HEK293 (cell line): ENCODE data around the gene PLOD3.

Experiments used
- CTCF ChIA-PET: fragments of 350-600 bp; formaldehyde crosslinking; extraction: SDS; loops from one replicate; lab custom pipeline; 2021; ENCODE audit warnings: antibody characterized with exemption; lab: Yijun Ruan, JAX
- POLR2A ChIA-PET: fragments of 300-600 bp; formaldehyde crosslinking; extraction: SDS; loops from one replicate; lab custom pipeline; 2020; ENCODE audit warnings: antibody characterized with exemption, inconsistent platforms; lab: Yijun Ruan, JAX
- H3K27ac ChIP-seq: fragments of 200-500 bp; sonication (Bioruptor generic); 2 replicates; pipeline ENCODE4 v1.5.1; 2014; ENCODE audit warnings: low read depth, low read length, control low read depth, inconsistent platforms; ENCODE audit errors: extremely low read depth
- H3K36me3 ChIP-seq, 2 experiments: fragments of 200-500 bp in 1 of 2; sonication (Bioruptor generic) in 1 of 2; 1 replicate in 1 of 2; 2 replicates in 1 of 2; pipeline ENCODE4 v1.5.1; 2014 to 2017; ENCODE audit warnings: inconsistent platforms in 2 of 2, low read length in 2 of 2; ENCODE audit not compliant: control insufficient read depth in 2 of 2, insufficient read depth in 1 of 2
- H3K4me1 ChIP-seq: fragments of 200-500 bp; sonication (Bioruptor generic); 2 replicates; pipeline ENCODE4 v1.5.1; 2014; ENCODE audit warnings: mild to moderate bottlenecking, low read length, inconsistent platforms; ENCODE audit not compliant: control insufficient read depth, insufficient read depth
- H3K4me3 ChIP-seq: 2 replicates; pipeline ENCODE4 v1.5.1; 2011; ENCODE audit warnings: low read depth, mild to moderate bottlenecking, control low read depth, low read length, moderate library complexity
- H3K9me3 ChIP-seq: fragments of 200-500 bp; sonication (Bioruptor generic); 2 replicates; pipeline ENCODE4 v1.5.1; 2014; ENCODE audit warnings: low read depth, low read length, inconsistent platforms; ENCODE audit not compliant: control insufficient read depth, insufficient read depth
- EGR2 ChIP-seq: fragments of 450-650 bp; formaldehyde crosslinking; IDR thresholded peaks from 2 replicates; pipeline ENCODE4 v1.5.1; 2016; ENCODE audit warnings: low read depth, missing biosample characterization, missing genetic modification characterization
- HIC1 ChIP-seq: fragments of 450-650 bp; formaldehyde crosslinking; IDR thresholded peaks from 2 replicates; pipeline ENCODE4 v1.5.1; 2016; ENCODE audit warnings: missing biosample characterization, missing genetic modification characterization
- INSM2 ChIP-seq: fragments of 450-650 bp; formaldehyde crosslinking; IDR thresholded peaks from 2 replicates; pipeline ENCODE4 v1.5.1; 2016; ENCODE audit warnings: missing biosample characterization, missing genetic modification characterization
- PRDM10 ChIP-seq: fragments of 450-650 bp; formaldehyde crosslinking; IDR thresholded peaks from 2 replicates; pipeline ENCODE4 v1.5.1; 2016; ENCODE audit warnings: missing biosample characterization, missing genetic modification characterization
- RBAK ChIP-seq: fragments of 450-650 bp; formaldehyde crosslinking; IDR thresholded peaks from 2 replicates; pipeline ENCODE4 v1.5.1; 2016; ENCODE audit warnings: missing biosample characterization, missing genetic modification characterization
- SALL2 ChIP-seq: fragments of 450-650 bp; formaldehyde crosslinking; IDR thresholded peaks from 2 replicates; pipeline ENCODE4 v1.5.0; 2017; ENCODE audit warnings: missing biosample characterization, mild to moderate bottlenecking, missing genetic modification characterization, borderline replicate concordance
- SP7 ChIP-seq: fragments of 450-650 bp; formaldehyde crosslinking; IDR thresholded peaks from 2 replicates; pipeline ENCODE4 v1.5.1; 2016; ENCODE audit warnings: missing biosample characterization, missing genetic modification characterization
- ZBTB44 ChIP-seq: fragments of 450-650 bp; IDR thresholded peaks from 2 replicates; pipeline ENCODE4 v1.5.1; 2018; ENCODE audit warnings: missing biosample characterization, mild to moderate bottlenecking, missing genetic modification characterization
- ZBTB48 ChIP-seq: fragments of 450-650 bp; formaldehyde crosslinking; IDR thresholded peaks from 2 replicates; pipeline ENCODE4 v1.5.1; 2016; ENCODE audit warnings: missing biosample characterization, missing genetic modification characterization
- ZEB2 ChIP-seq: fragments of 450-650 bp; formaldehyde crosslinking; IDR thresholded peaks from 2 replicates; pipeline ENCODE4 v1.5.1; 2016; ENCODE audit warnings: missing biosample characterization, missing genetic modification characterization
- ZFHX2 ChIP-seq: fragments of 450-650 bp; formaldehyde crosslinking; conservative IDR thresholded peaks from 2 replicates; pipeline ENCODE4 v1.5.1; 2016; ENCODE audit warnings: missing biosample characterization, missing genetic modification characterization
- ZNF10 ChIP-seq: fragments of 450-650 bp; formaldehyde crosslinking; IDR thresholded peaks from 2 replicates; pipeline ENCODE4 v1.5.1; 2017; ENCODE audit warnings: missing biosample characterization, missing genetic modification characterization
- ZNF157 ChIP-seq: fragments of 450-650 bp; formaldehyde crosslinking; IDR thresholded peaks from 2 replicates; pipeline ENCODE4 v1.5.1; 2016; ENCODE audit warnings: missing biosample characterization, missing genetic modification characterization
- ZNF398 ChIP-seq: fragments of 450-650 bp; formaldehyde crosslinking; IDR thresholded peaks from 2 replicates; pipeline ENCODE4 v1.5.1; 2017; ENCODE audit warnings: missing biosample characterization, missing genetic modification characterization
- ZNF473 ChIP-seq: fragments of 450-650 bp; formaldehyde crosslinking; IDR thresholded peaks from 2 replicates; pipeline ENCODE4 v1.5.1; 2017; ENCODE audit warnings: missing biosample characterization, missing genetic modification characterization
- ZNF530 ChIP-seq: fragments of 450-650 bp; formaldehyde crosslinking; IDR thresholded peaks from 2 replicates; pipeline ENCODE4 v1.5.1; 2016; ENCODE audit warnings: low read depth, missing biosample characterization, missing genetic modification characterization
- ZNF600 ChIP-seq: fragments of 450-650 bp; formaldehyde crosslinking; IDR thresholded peaks from 2 replicates; pipeline ENCODE4 v1.5.1; 2016; ENCODE audit warnings: missing biosample characterization, missing genetic modification characterization
- ZNF629 ChIP-seq: fragments of 450-650 bp; formaldehyde crosslinking; IDR thresholded peaks from 2 replicates; pipeline ENCODE4 v1.5.1; 2017; ENCODE audit warnings: missing biosample characterization, missing genetic modification characterization
- ZNF660 ChIP-seq: fragments of 450-650 bp; IDR thresholded peaks from 2 replicates; pipeline ENCODE4 v1.5.1; 2018; ENCODE audit warnings: missing biosample characterization, mild to moderate bottlenecking, missing genetic modification characterization
- ZNF747 ChIP-seq: fragments of 450-650 bp; formaldehyde crosslinking; IDR thresholded peaks from 2 replicates; pipeline ENCODE4 v1.5.1; 2016; ENCODE audit warnings: missing biosample characterization, missing genetic modification characterization
- ZNF776 ChIP-seq: fragments of 450-650 bp; formaldehyde crosslinking; IDR thresholded peaks from 2 replicates; pipeline ENCODE4 v1.5.0; 2017; ENCODE audit warnings: missing biosample characterization, missing genetic modification characterization, borderline replicate concordance
- ZNF792 ChIP-seq: fragments of 450-650 bp; formaldehyde crosslinking; IDR thresholded peaks from 2 replicates; pipeline ENCODE4 v1.5.1; 2016; ENCODE audit warnings: missing biosample characterization, missing genetic modification characterization
- ZSCAN4 ChIP-seq: fragments of 450-650 bp; formaldehyde crosslinking; IDR thresholded peaks from 2 replicates; pipeline ENCODE4 v1.5.1; 2017; ENCODE audit warnings: missing biosample characterization, missing genetic modification characterization

Gene PLOD3

GRCh38 chr7:101159696-101160674 lies 57.4 kb downstream of the PLOD3 start:
- Histone ChIP-seq H3K4me1 (peaks cover 13% of the 10 kb centered on the region), H3K9me3 (no peaks in the 10 kb centered on the region), H3K27ac (no peak overlapping the region), H3K36me3 (peaks cover 3 to 17% of the 10 kb centered on the region in 2 experiments; a peak in 2 of 3 replicates), H3K4me3 (no peak overlapping the region)
- ChIA-PET CTCF (interaction anchor here (8.6 kb wide), 1 partner anchor 16 kb away, joined by 84 read pairs; no protein-coding TSS in a partner anchor), POLR2A (interaction anchor here (0.6 kb wide), 3 partner anchors 22 to 270 kb away, joined by 3 to 4 read pairs (median 3); no protein-coding TSS in a partner anchor)
- TF ChIP-seq SALL2 (tag by site-specific recombination) (0 out of 2 replicates have a peak, but pooled peaks have one; percentile 30), ZEB2 (tag by site-specific recombination) (no peak), HIC1 (tag by site-specific recombination) (peak; percentile 29; the same call in 1 of the 2 replicates), ZBTB48 (tag by site-specific recombination) (peak; percentile 70), RBAK (tag by site-specific recombination) (peak; percentile 43; the same call in 1 of the 2 replicates), ZNF629 (tag by site-specific recombination) (peak; percentile 14; the same call in 1 of the 2 replicates), ZNF157 (tag by site-specific recombination) (0 out of 2 replicates have a peak, but pooled peaks have one; percentile 12), PRDM10 (tag by site-specific recombination) (peak; percentile 75), ZNF398 (tag by site-specific recombination) (peak; percentile 95), ZNF660 (tag by site-specific recombination) (no peak), ZNF530 (tag by site-specific recombination) (no peak), SP7 (tag by site-specific recombination) (peak; percentile 45; the same call in 1 of the 2 replicates), INSM2 (0 out of 2 replicates have a peak, but pooled peaks have one; percentile 16), ZNF10 (no peak), ZNF776 (tag by site-specific recombination) (0 out of 2 replicates have a peak, but pooled peaks have one; percentile 26), ZNF600 (tag by site-specific recombination) (peak; percentile 49; the same call in 1 of the 2 replicates), ZFHX2 (tag by site-specific recombination) (peak; percentile 90), ZNF473 (0 out of 2 replicates have a peak, but pooled peaks have one; percentile 35), EGR2 (tag by site-specific recombination) (peak; percentile 77), ZSCAN4 (tag by site-specific recombination) (peak; percentile 94), ZBTB44 (tag by site-specific recombination) (no peak), ZNF792 (tag by site-specific recombination) (no peak), ZNF747 (tag by site-specific recombination) (0 out of 2 replicates have a peak, but pooled peaks have one; percentile 24)
